Prostate gland (tissue), 2 donors: ENCODE results near the gene ELMO3. TPM values are rescaled to one million over a fixed set of nuclear protein-coding genes. Genes with fewer than 3 reads are reported as not detected.
A peak's percentile ranks its signal among the peaks of the same experiment; 100 is the strongest.

Source experiments
- DNase-seq: peaks from one replicate; pipeline ENCODE4 v3.0.0-alpha.2; 2019; ENCODE audit warnings: low spot score
- H3K27ac ChIP-seq, 2 donors: fragments of 200-600 bp; sonication (generic); 2 replicates each; pipeline ENCODE4 v1.5.1; 2017 to 2019
- H3K27me3 ChIP-seq: fragments of 200-600 bp; sonication (generic); replicated peaks from 2 replicates; pipeline ENCODE4 v1.5.1; 2019; ENCODE audit not compliant: insufficient read depth
- H3K36me3 ChIP-seq, 2 donors: fragments of 200-600 bp; sonication (generic); 1 replicate in 1 of 2; 2 replicates in 1 of 2; pipeline versions ENCODE4 v1.5.1 to v1.8.1; 2017 to 2019
- H3K4me1 ChIP-seq: fragments of 200-600 bp; sonication (generic); replicated peaks from 2 replicates; pipeline ENCODE4 v1.5.1; 2019
- H3K4me3 ChIP-seq, 2 donors: fragments of 200-600 bp; sonication (generic); 2 replicates each; pipeline ENCODE4 v1.5.1; 2017 to 2019
- H3K9me3 ChIP-seq: fragments of 200-600 bp; sonication (generic); 2 replicates; pipeline ENCODE4 v1.5.1; 2017
- POLR2A ChIP-seq: fragments of 450-650 bp; IDR thresholded peaks from one replicate; pipeline ENCODE4 v1.6.1; 2016; ENCODE audit warnings: antibody characterized with exemption, mild to moderate bottlenecking
- POLR2AphosphoS5 ChIP-seq: sonication (generic); formaldehyde crosslinking; IDR thresholded peaks from one replicate; pipeline ENCODE4 v1.6.1; 2017; ENCODE audit warnings: antibody characterized with exemption
- WGBS: methylation state at CpG from one replicate; pipeline ENCODE4 v1.1.5; 2018; 5-methylcytosine and 5-hydroxymethylcytosine counted together
- intact Hi-C: fragments of 100-400 bp; cut with DNase I; formaldehyde crosslinking; loops from one replicate; pipeline ENCODE4 v1.14.2; 2022
- total RNA-seq, 2 donors: library from RNA; depleted of rRNA; stranded (reverse); fragments of >200 nt; gene quantifications; one replicate each; pipeline ENCODE4 v1.1.0, GENCODE V29; 2016
- TF ChIP-seq, protein P1 (sequence below), 4 experiments: fragments of 200-600 bp in 2 of 4; fragments of 450-650 bp in 2 of 4; sonication (generic) in 2 of 4; IDR thresholded peaks; 1 replicate in 3 of 4; 2 replicates in 1 of 4; pipeline ENCODE4 v1.5.1; 2016 to 2019; ENCODE audit warnings: antibody characterized with exemption in 4 of 4, mild to moderate bottlenecking in 2 of 4, moderate library complexity in 2 of 4

Gene ELMO3
- total RNA-seq, 2 donors from 2014 or later: 24.8 to 36.7 TPM

DNA sequence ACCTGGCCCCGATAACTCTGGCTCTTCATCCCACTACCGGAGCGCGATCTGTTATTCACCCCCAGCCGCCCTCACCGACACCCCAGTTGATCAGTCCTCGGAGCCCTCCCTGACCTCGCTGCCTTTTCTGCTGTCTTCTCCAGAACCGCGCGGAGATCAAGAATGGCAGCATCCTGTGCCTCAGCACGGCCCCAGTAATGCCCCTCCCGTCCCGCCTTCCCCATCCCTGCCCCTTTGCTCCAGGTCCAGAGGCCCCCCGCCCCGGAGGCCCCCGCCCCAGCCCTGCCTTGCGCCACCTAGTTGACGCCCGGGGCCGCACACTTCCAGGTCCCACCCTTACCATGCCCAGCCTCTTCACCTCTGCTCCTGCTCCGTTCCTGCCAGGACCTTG lies 872 bp downstream of the ELMO3 start:
- H3K27ac ChIP-seq: peak overlapping the region in 1 of 2 donors; percentile 63
- no peak for DNase-seq

DNA sequence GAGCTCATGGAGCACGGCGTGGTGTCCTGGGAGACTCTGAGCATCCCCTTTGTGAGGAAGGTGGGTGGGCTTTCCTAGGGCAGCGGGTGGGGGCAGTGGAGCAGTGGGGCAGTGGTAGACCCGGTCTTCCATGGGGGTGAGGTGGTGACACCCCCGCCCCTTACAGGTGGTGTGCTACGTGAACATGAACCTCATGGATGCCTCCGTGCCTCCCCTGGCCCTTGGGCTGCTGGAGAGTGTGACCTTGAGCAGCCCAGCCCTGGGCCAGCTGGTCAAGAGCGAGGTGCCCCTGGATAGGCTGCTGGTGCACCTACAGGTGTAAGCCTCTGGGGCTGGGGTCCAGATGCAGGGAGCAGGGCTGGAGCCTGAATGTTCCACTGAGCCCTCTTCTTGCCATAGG lies 1.6 kb downstream of the ELMO3 start:
- 96% methylated on average over 8 of the region's 8 CpGs for WGBS

More for the DNA sequence above, 872 bp downstream of the ELMO3 start:
- TF ChIP-seq, protein P1, sequence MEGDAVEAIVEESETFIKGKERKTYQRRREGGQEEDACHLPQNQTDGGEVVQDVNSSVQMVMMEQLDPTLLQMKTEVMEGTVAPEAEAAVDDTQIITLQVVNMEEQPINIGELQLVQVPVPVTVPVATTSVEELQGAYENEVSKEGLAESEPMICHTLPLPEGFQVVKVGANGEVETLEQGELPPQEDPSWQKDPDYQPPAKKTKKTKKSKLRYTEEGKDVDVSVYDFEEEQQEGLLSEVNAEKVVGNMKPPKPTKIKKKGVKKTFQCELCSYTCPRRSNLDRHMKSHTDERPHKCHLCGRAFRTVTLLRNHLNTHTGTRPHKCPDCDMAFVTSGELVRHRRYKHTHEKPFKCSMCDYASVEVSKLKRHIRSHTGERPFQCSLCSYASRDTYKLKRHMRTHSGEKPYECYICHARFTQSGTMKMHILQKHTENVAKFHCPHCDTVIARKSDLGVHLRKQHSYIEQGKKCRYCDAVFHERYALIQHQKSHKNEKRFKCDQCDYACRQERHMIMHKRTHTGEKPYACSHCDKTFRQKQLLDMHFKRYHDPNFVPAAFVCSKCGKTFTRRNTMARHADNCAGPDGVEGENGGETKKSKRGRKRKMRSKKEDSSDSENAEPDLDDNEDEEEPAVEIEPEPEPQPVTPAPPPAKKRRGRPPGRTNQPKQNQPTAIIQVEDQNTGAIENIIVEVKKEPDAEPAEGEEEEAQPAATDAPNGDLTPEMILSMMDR (IDR thresholded peaks at IDR 0.05): no peak
- TF ChIP-seq POLR2AphosphoS5 (no peak), POLR2A (no peak)
- Histone ChIP-seq H3K36me3 (peaks cover 11 to 26% of the 10 kb centered on the region in 2 donors), H3K27me3 (no peaks in the 10 kb centered on the region), H3K4me1 (peaks cover 6% of the 10 kb centered on the region), H3K4me3 (peak overlapping the region; percentile 27 to 53), H3K9me3 (no peaks in the 10 kb centered on the region)
- intact Hi-C loops: no loop called here
- 31% methylated on average over 21 of the region's 22 CpGs for WGBS

DNA sequence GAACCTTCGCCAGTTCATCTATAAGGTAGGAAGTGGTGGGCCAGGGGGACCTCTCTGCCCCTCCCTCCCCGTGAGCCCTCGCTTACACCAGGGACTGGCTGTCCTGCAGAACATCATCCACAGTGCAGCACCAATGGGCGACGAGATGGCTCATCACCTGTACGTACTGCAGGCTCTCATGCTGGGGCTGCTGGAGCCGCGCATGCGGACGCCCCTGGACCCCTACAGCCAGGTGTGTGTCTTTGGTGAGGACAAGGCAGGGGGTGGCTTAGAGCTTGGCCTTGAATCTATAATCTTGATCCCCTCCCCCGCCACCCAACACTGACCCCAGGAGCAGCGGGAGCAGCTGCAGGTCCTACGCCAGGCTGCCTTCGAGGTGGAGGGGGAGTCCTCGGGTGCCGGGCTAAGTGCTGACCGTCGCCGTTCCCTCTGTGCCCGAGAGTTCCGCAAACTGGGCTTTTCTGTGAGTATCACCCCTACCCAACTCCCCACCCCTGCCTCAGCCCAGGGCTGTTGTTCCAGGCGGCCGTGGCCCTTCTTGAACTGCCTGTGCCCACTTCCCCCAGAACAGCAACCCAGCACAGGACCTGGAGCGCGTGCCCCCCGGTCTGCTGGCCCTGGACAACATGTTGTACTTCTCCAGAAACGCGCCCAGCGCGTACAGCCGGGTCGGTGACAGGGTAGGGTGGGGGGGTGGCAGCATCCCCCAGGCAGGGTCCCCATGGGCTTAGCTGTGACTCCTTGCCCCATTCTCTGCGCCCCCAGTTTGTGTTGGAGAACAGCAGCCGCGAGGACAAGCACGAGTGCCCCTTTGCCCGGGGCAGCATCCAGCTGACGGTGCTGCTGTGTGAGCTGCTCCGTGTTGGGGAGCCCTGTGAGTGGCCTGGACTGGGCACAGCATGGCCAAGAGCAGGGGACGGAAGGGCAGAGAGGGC lies 2.7 kb downstream of the ELMO3 start:
- Histone ChIP-seq H3K27me3 (no peaks in the 10 kb centered on the region), H3K36me3 (peaks cover 0 to 15% of the 10 kb centered on the region in 2 donors), H3K4me3 (no peak overlapping the region), H3K4me1 (peaks cover 6% of the 10 kb centered on the region), H3K9me3 (no peaks in the 10 kb centered on the region), H3K27ac (no peak overlapping the region)
- WGBS: 94% methylated on average over 33 of the region's 40 CpGs
- intact Hi-C loops: no loop called here
- no peak for TF ChIP-seq POLR2A
- TF ChIP-seq, protein P1 (IDR thresholded peaks at IDR 0.05): no peak
- TF ChIP-seq POLR2AphosphoS5: no peak
- no peak for DNase-seq

More for the DNA sequence above, 1.6 kb downstream of the ELMO3 start:
- H3K27me3 ChIP-seq: no peaks in the 10 kb centered on the region
- no peaks in the 10 kb centered on the region for H3K9me3 ChIP-seq
- H3K27ac ChIP-seq: no peak overlapping the region
- H3K4me1 ChIP-seq: peaks cover 6% of the 10 kb centered on the region
- TF ChIP-seq, protein P1 (IDR thresholded peaks at IDR 0.05): no peak
- no peak for TF ChIP-seq POLR2AphosphoS5
- TF ChIP-seq POLR2A: no peak
- no peak overlapping the region for H3K4me3 ChIP-seq
- H3K36me3 ChIP-seq: peaks cover 4 to 22% of the 10 kb centered on the region in 2 donors
- intact Hi-C loops: no loop called here
- DNase-seq: no peak

- H3K36me3 ChIP-seq: peaks cover 0 to 12% of the 10 kb centered on the region in 2 donors
- no peak overlapping the region for H3K4me3 ChIP-seq
- DNase-seq: no peak
- TF ChIP-seq POLR2AphosphoS5: no peak
- TF ChIP-seq POLR2A: no peak
- TF ChIP-seq, protein P1 (IDR thresholded peaks at IDR 0.05): no peak
- no peaks in the 10 kb centered on the region for H3K9me3 ChIP-seq
- intact Hi-C loops: no loop called here
- 88% methylated on average over 6 of the region's 12 CpGs for WGBS
- no peaks in the 10 kb centered on the region for H3K27me3 ChIP-seq
- peaks cover 6% of the 10 kb centered on the region for H3K4me1 ChIP-seq
- no peak overlapping the region for H3K27ac ChIP-seq
Measured at GRCh38 chr16:67202426-67202825, 3.5 kb downstream of the ELMO3 start.
